HTERT RPE-1 (cell line): ENCODE results near the gene THOC7.

Source experiments
- in situ Hi-C: fragments of 300-500 bp; cut with MboI; formaldehyde crosslinking; loops from 4 replicates; pipeline ENCODE4 v1.14.3; 2020; ENCODE audit warnings: low sequenced_read_pairs

THOC7 gene

GRCh38 chr3:63863150-63864007, at the start of gene THOC7, which contains the start of gene ATXN7:
TSS of gene THOC7 (minus strand) at chr3:63863805. CDS start at chr3:63863790, 15 bp downstream.
TSS of gene ATXN7 (plus strand) at chr3:63863867. CDS start at chr3:63912599, 48,732 bp downstream.
- in situ Hi-C loops, result no loop called here

GRCh38 chr3:63912768-63913588, 49.4 kb upstream of the THOC7 start:
- in situ Hi-C loops, result no loop called here

- in situ Hi-C loops, result no loop called here
These were observed 48.5 kb upstream of the THOC7 start, which contains the start of gene SCAANT1 for GRCh38 chr3:63911873-63912767. TSS of gene SCAANT1 (minus strand) at chr3:63912383.

GRCh38 chr3:63911509-63911872, 47.9 kb upstream of the THOC7 start:
- in situ Hi-C loops, result no loop called here

- in situ Hi-C loops, result no loop called here
These were observed 47.3 kb upstream of the THOC7 start for GRCh38 chr3:63910891-63911290.

- in situ Hi-C loops, result no loop called here
These were observed 46.4 kb upstream of the THOC7 start for GRCh38 chr3:63910001-63910400.

- in situ Hi-C loops, result no loop called here
These were observed 45.8 kb upstream of the THOC7 start for GRCh38 chr3:63909431-63909830.

GRCh38 chr3:63908776-63909175, 45.2 kb upstream of the THOC7 start:
- in situ Hi-C loops, result no loop called here

- in situ Hi-C loops, result no loop called here
These were observed 44.6 kb upstream of the THOC7 start for GRCh38 chr3:63908081-63908736.

GRCh38 chr3:63905731-63906620, 42.4 kb upstream of the THOC7 start:
- in situ Hi-C loops, result no loop called here

- in situ Hi-C loops, result no loop called here
These were observed 36.9 kb upstream of the THOC7 start for GRCh38 chr3:63900459-63900858.

- in situ Hi-C loops, result no loop called here
These were observed 36.4 kb upstream of the THOC7 start for GRCh38 chr3:63900010-63900409.

GRCh38 chr3:63896332-63897030, 32.9 kb upstream of the THOC7 start:
- in situ Hi-C loops, result no loop called here

- in situ Hi-C loops, result no loop called here
These were observed 32.0 kb upstream of the THOC7 start for GRCh38 chr3:63895422-63896189.

GRCh38 chr3:63892773-63893352, 29.3 kb upstream of the THOC7 start:
- in situ Hi-C loops, result no loop called here

- in situ Hi-C loops, result no loop called here
These were observed 27.9 kb upstream of the THOC7 start for GRCh38 chr3:63891518-63891917.

- in situ Hi-C loops, result no loop called here
These were observed 23.3 kb upstream of the THOC7 start for GRCh38 chr3:63886858-63887257.

GRCh38 chr3:63880653-63881052, 17.0 kb upstream of the THOC7 start:
- in situ Hi-C loops, result no loop called here
